DND-41 (cell line): ENCODE results near the gene LCOR.

Experiments
- ATAC-seq: fragments of 200-7000 bp; cut with Tn5 transposase; 3 replicates; pipeline ENCODE4 v1.9.1; 2021; ENCODE audit warnings: low read depth; ENCODE audit not compliant: insufficient read depth
- DNase-seq: peaks from one replicate; pipeline ENCODE4 v3.0.0-alpha.2; 2020
- H2AFZ ChIP-seq: 2 replicates; pipeline ENCODE4 v1.6.0; 2012; ENCODE audit warnings: low read depth, low read length
- H3K27ac ChIP-seq: 2 replicates; pipeline ENCODE4 v1.5.1; 2012; ENCODE audit warnings: low read length, inconsistent platforms
- H3K27me3 ChIP-seq: fragments of 200-600 bp; sonication (generic); 2 replicates; pipeline ENCODE4 v1.6.0; 2012; ENCODE audit warnings: low read length, mild to moderate bottlenecking, inconsistent platforms; ENCODE audit not compliant: insufficient read depth, poor library complexity
- H3K36me3 ChIP-seq: 2 replicates; pipeline ENCODE4 v1.5.1; 2012; ENCODE audit warnings: low read length, inconsistent platforms; ENCODE audit not compliant: insufficient read depth
- H3K4me1 ChIP-seq: 2 replicates; pipeline ENCODE4 v1.5.1; 2012; ENCODE audit warnings: mild to moderate bottlenecking, low read length; ENCODE audit not compliant: insufficient read depth
- H3K4me2 ChIP-seq: 2 replicates; pipeline ENCODE4 v1.6.0; 2012; ENCODE audit warnings: mild to moderate bottlenecking, moderate library complexity, low read length, inconsistent platforms; ENCODE audit not compliant: insufficient read depth
- H3K4me3 ChIP-seq, 2 experiments: fragments of 200-600 bp in 1 of 2; shearing (Covaris generic) in 1 of 2; 2 replicates each; pipeline ENCODE4 v1.5.1; 2012 to 2016; ENCODE audit warnings: inconsistent platforms in 2 of 2, low read length in 2 of 2, mild to moderate bottlenecking in 2 of 2, low read depth in 1 of 2, moderate library complexity in 1 of 2
- H3K79me2 ChIP-seq: 2 replicates; pipeline ENCODE4 v1.6.0; 2012; ENCODE audit warnings: low read length, inconsistent platforms; ENCODE audit not compliant: insufficient read depth
- H3K9ac ChIP-seq: 2 replicates; pipeline ENCODE4 v1.6.0; 2012; ENCODE audit warnings: low read depth, mild to moderate bottlenecking, inconsistent platforms, low read length, moderate library complexity
- H3K9me3 ChIP-seq: 2 replicates; pipeline ENCODE4 v1.5.1; 2012; ENCODE audit warnings: low read length, moderate library complexity, mild to moderate bottlenecking, inconsistent platforms; ENCODE audit not compliant: insufficient read depth, severe bottlenecking
- H4K20me1 ChIP-seq: 2 replicates; pipeline ENCODE4 v1.6.0; 2012; ENCODE audit warnings: low read length; ENCODE audit not compliant: insufficient read depth
- EZH2 ChIP-seq: IDR thresholded peaks from 3 replicates; pipeline ENCODE4 v1.6.1; 2012; ENCODE audit warnings: borderline replicate concordance, low read depth, mild to moderate bottlenecking, moderate library complexity, low read length, inconsistent platforms; ENCODE audit not compliant: severe bottlenecking
- TF ChIP-seq, protein P1 (sequence below): IDR thresholded peaks from 2 replicates; pipeline ENCODE4 v1.5.1; 2012; ENCODE audit warnings: borderline replicate concordance, low read length, moderate library complexity, mild to moderate bottlenecking; ENCODE audit not compliant: poor library complexity, severe bottlenecking; ENCODE audit errors: extremely low read depth

The LCOR gene

DNA sequence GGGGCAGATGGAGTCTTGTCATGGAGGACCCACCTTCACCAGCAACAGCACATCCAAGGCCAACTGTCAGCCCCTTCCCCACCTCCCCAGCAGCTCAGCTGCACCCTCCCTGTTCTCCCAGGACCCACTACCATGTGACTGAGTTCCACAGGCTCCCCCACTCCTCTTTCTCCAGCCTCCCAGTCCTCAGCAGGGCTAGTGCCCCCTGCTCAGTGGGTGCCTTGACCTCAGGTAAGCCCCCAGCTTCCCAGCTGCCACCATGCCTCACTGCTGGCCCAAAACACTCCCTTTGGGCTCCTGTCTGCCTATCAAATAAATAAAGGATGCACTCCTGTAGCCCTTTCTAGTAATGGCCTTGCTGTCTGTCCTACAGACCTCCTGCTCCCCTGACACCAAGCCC lies 179.3 kb downstream of the LCOR start:
- H3K9me3 ChIP-seq = peaks cover 11% of the 10 kb centered on the region
- no peaks in the 10 kb centered on the region for H3K79me2 ChIP-seq
- H4K20me1 ChIP-seq = no peaks in the 10 kb centered on the region
- DNase-seq (no peak), ATAC-seq (no peak)
- H2AFZ ChIP-seq = no peak overlapping the region
- H3K9ac ChIP-seq = no peak overlapping the region
- no peak overlapping the region for H3K4me2 ChIP-seq
- H3K36me3 ChIP-seq = no peaks in the 10 kb centered on the region
- no peak overlapping the region for H3K27ac ChIP-seq
- H3K27me3 ChIP-seq = no peaks in the 10 kb centered on the region
- TF ChIP-seq, protein P1, sequence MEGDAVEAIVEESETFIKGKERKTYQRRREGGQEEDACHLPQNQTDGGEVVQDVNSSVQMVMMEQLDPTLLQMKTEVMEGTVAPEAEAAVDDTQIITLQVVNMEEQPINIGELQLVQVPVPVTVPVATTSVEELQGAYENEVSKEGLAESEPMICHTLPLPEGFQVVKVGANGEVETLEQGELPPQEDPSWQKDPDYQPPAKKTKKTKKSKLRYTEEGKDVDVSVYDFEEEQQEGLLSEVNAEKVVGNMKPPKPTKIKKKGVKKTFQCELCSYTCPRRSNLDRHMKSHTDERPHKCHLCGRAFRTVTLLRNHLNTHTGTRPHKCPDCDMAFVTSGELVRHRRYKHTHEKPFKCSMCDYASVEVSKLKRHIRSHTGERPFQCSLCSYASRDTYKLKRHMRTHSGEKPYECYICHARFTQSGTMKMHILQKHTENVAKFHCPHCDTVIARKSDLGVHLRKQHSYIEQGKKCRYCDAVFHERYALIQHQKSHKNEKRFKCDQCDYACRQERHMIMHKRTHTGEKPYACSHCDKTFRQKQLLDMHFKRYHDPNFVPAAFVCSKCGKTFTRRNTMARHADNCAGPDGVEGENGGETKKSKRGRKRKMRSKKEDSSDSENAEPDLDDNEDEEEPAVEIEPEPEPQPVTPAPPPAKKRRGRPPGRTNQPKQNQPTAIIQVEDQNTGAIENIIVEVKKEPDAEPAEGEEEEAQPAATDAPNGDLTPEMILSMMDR = no peak
- no peak for TF ChIP-seq EZH2
- H3K4me1 ChIP-seq = peaks cover 1% of the 10 kb centered on the region; the same call in 1 of the 2 replicates
- H3K4me3 ChIP-seq = no peak overlapping the region

DNA sequence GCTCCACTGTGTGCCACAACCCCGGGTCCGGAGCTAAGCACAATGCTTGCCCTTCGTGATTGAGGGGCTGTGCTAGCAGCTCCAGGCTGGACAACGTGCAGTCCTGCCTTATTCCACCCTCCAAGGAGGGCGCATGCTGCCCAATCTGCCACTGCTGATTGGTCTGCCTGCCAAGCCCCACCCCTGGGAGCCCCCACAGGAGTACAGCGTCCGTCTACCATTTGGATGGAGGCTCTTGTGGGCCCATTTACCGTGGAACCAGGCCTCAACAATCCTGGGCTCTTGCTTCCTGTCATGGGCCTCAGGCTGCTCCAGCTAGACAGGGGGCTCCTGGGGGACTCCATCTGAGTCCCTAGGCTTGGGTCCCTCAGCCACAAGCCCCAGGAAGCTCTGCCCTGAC lies 180.4 kb downstream of the LCOR start:
- no peaks in the 10 kb centered on the region for H4K20me1 ChIP-seq
- no peak for ATAC-seq

DNA sequence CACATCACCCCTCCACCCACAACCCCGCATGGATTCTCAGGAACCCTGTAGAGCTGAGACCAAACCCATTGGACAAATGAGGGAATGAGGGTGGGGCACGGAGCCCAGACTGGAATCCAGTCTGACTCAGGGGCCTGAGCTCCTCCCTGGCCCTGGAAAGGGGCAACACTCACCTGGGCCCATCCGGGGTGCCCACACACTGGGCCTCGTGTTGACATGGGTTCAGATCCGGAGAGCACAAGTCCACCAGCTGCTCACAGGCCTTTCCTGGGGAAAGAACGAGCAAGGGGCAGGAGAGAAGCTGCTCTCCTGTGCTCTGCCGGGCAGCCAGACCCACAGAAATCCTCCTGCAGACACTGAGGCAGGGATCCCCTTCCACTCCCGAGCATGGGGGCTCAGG lies 181.5 kb downstream of the LCOR start:
- Histone ChIP-seq H3K27ac (no peak overlapping the region), H3K9me3 (no peaks in the 10 kb centered on the region), H3K79me2 (no peaks in the 10 kb centered on the region), H2AFZ (no peak overlapping the region), H3K4me2 (no peak overlapping the region), H3K9ac (no peak overlapping the region), H3K27me3 (no peaks in the 10 kb centered on the region), H3K4me3 (no peak overlapping the region), H3K4me1 (peaks cover 9% of the 10 kb centered on the region), H4K20me1 (no peaks in the 10 kb centered on the region), H3K36me3 (no peaks in the 10 kb centered on the region)
- ATAC-seq (no peak), DNase-seq (no peak)
- no peak for TF ChIP-seq EZH2
- TF ChIP-seq, protein P1 = no peak

More for the DNA sequence above, 180.4 kb downstream of the LCOR start:
- Histone ChIP-seq H3K27me3 (no peaks in the 10 kb centered on the region), H3K9ac (no peak overlapping the region), H3K4me2 (no peak overlapping the region), H3K36me3 (no peaks in the 10 kb centered on the region), H3K9me3 (peaks cover 6% of the 10 kb centered on the region), H2AFZ (no peak overlapping the region), H3K27ac (no peak overlapping the region), H3K79me2 (no peaks in the 10 kb centered on the region), H3K4me3 (no peak overlapping the region), H3K4me1 (peaks cover 9% of the 10 kb centered on the region)
- TF ChIP-seq EZH2 = no peak
- TF ChIP-seq, protein P1 = no peak
- no peak for DNase-seq

DNA sequence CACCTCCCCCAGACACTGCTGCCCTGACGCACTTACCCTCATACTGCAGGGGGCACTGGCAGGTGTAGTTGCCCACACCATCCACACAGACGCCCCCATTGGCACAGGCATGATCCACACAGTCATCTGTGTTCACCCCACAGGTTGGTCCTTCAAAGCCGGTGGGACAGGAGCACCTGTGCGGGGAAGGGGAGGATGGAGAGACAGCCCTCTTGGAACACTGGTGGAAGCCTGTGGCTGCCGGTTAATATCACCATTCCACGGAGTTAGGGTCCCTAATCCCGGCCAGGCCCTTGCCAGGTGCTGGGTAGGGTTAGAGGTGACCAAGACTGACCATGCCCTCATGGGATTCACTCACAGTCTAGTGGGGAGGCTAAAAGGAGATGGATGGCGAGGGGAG lies 181.9 kb downstream of the LCOR start:
- ATAC-seq (no peak), DNase-seq (no peak)
- Histone ChIP-seq H3K9me3 (no peaks in the 10 kb centered on the region), H4K20me1 (no peaks in the 10 kb centered on the region), H3K27me3 (no peaks in the 10 kb centered on the region), H3K27ac (no peak overlapping the region), H2AFZ (no peak overlapping the region), H3K4me1 (peaks cover 9% of the 10 kb centered on the region), H3K9ac (no peak overlapping the region), H3K4me3 (no peak overlapping the region), H3K79me2 (no peaks in the 10 kb centered on the region), H3K4me2 (no peak overlapping the region), H3K36me3 (no peaks in the 10 kb centered on the region)
- TF ChIP-seq, protein P1 = no peak
